ENCODE data around the gene ARHGAP28.

The ARHGAP28 gene

DNA sequence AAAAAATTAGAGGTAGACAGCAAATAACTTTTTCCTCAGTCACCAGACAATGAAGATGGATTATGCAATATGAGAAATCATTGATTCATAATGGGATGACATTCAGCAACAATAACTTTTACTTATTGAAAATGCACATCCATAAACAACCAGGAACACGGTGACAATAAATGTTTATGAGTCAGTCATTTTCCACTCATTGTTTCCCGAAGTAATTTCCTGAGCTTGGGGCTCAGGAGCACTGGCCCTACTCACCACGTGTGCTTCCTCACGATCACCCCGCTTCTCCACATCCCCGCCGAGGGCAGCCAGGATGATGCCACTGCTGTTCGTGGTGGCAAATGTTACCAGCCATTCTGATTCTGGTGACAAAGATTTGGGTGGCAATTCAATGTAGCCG, 231.8 kb downstream of the ARHGAP28 start:
- DNase-seq (ENCODE audit: low read depth) = no peak

- no peak for DNase-seq (ENCODE audit: low read depth)
Measured at GRCh38 chr18:6962571-6963451, 233.3 kb downstream of the ARHGAP28 start.

DNA sequence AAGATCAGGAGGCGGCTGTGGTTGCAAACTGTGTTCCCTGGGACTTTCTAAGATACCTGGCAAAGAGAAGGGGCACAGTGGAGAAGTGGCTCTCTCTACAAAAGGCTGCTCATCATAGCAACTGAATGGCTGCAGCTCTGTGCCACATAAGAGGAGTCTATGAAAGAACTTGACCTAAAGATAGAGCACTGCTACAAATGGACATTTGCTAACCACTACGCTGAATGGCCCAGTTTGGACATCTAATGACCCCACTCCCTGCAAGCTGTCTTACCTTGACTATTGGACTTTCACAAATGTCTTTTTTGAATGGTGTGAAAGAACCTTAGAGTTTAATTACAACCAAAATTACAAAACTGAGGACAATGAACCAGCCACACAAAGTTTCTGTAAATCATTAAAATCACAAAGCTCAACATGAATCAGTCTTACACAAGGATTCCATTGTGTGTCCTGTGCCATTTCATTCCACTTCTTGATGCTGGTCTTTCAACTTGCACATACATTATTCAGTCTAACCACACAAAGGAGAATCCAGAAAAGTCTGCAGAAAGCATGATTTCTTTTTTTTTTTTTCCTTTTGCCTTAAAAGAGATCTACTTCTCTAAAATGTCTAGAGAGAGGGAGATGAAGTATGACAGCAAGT, 234.1 kb downstream of the ARHGAP28 start:
- DNase-seq (ENCODE audit: low read depth) = no peak

Data from GM04504 (cell line).